KOPT-K1 (cell line): ENCODE results near the gene C2CD2.

Source experiments
- H3K27ac ChIP-seq: fragments of 200-600 bp; sonication (generic); 2 replicates; pipeline ENCODE4 v1.5.1; 2016; ENCODE audit warnings: antibody characterized with exemption, mild to moderate bottlenecking, low read depth, low read length; ENCODE audit not compliant: poor library complexity, severe bottlenecking
- H3K36me3 ChIP-seq: fragments of 200-600 bp; sonication (generic); 2 replicates; pipeline ENCODE4 v1.5.1; 2017; ENCODE audit warnings: antibody characterized with exemption, mild to moderate bottlenecking, low read length, moderate library complexity; ENCODE audit not compliant: insufficient read depth
- H3K9me3 ChIP-seq: fragments of 200-600 bp; sonication (generic); 2 replicates; pipeline ENCODE4 v1.5.1; 2017; ENCODE audit warnings: antibody characterized with exemption, low read length, mild to moderate bottlenecking; ENCODE audit not compliant: insufficient read depth, poor library complexity, severe bottlenecking

C2CD2 gene

DNA sequence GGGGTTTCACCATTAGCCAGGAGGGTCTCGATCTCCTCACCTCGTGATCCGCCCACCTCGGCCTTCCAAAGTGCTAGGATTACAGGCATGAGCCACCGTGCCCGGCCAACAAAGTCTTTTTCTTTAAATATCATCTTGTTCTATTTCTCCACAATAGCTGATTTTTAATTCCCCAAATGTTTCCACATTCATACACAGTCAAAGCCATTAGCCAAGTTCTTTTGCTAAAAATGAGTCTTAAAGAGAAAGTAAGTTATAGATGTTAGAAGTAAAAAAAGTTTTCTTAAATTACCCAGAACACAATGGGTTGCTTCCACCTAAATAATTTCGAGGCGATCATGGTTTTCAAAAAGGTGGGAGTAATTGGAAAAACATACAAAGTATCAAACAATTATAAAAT is 30.6 kb downstream of the C2CD2 start:
- Histone ChIP-seq H3K27ac (peak overlapping the region; percentile 75), H3K9me3 (no peaks in the 10 kb centered on the region), H3K36me3 (no peaks in the 10 kb centered on the region; the same call in 1 of the 2 replicates)

DNA sequence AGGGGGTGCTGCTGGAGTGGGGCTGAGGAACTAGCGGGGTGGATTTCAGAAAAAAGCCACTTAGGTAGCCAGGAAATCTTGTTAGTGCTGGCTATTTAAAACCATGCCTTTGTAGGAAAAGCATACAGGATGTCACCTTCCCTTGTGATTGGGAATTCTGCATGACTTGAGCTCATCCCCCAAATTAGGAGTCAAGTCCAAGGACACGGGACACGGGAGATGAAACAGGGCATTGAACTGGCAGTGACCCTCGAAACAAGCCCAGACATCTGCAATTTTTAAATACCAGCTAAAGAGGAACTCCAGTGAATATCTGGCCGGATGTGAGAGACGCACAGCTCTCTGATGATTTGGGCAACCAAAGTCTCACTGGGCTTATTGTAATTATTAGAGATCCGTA is 32.8 kb downstream of the C2CD2 start:
- Histone ChIP-seq H3K36me3 (peaks cover 8% of the 10 kb centered on the region; the same call in 1 of the 2 replicates), H3K9me3 (no peaks in the 10 kb centered on the region), H3K27ac (no peak overlapping the region)

DNA sequence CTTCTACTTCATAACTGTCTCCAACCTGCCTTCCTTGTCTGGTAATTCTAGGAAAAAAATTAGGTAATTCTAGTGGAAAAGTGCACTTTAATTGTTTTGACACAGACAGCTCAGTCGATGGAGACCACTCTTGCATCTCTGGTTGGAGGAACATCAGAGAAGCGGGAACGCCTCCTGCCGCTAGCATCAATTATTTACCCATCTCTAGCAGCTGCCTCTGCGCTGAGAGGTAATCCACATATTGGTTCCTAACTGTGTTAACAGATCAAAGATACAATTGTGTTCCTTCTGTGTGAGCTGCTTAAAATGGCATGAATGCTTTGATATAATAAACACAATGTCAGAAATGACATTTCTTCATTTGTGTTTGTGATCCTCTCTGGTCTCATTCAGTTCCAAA is 33.3 kb downstream of the C2CD2 start:
- Histone ChIP-seq H3K27ac (no peak overlapping the region), H3K36me3 (peaks cover 8% of the 10 kb centered on the region; the same call in 1 of the 2 replicates), H3K9me3 (no peaks in the 10 kb centered on the region)

DNA sequence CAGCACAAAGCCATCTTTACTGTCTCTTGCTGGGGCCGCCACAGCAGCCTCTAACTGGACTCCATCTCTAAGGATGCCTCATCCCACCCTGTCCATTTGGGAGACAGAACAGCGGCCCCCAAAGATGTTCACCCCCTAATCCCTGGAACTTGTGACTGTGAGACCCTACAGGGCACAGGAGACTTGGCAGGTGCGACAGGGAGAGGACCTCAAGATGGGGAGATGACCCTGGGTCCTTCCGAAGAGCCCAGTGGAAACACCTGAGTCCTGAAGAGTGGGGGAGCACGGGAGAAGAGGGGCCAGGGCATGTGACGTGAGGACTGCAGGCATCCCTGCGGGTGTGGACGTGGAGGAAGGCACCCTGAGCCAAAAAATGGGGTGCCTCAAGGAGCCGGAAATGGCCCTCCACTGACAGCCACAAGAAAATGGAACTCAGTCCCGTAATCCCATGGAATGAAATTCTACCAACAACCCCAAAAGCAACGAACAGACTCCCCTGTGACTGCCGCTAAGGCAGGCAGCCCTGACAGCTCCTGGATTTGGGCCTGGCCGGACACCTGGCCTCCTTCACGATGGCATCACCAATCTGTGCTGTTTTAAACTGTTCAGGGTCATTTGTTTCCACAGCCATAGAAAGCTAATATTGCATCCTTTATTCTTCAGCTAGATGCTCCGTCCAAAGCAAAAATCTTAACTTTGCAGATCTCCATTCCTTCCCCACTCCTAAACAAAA is 34.0 kb downstream of the C2CD2 start:
- no peak overlapping the region for H3K27ac ChIP-seq
- peaks cover 8% of the 10 kb centered on the region; the same call in 1 of the 2 replicates for H3K36me3 ChIP-seq
- H3K9me3 ChIP-seq = no peaks in the 10 kb centered on the region

DNA sequence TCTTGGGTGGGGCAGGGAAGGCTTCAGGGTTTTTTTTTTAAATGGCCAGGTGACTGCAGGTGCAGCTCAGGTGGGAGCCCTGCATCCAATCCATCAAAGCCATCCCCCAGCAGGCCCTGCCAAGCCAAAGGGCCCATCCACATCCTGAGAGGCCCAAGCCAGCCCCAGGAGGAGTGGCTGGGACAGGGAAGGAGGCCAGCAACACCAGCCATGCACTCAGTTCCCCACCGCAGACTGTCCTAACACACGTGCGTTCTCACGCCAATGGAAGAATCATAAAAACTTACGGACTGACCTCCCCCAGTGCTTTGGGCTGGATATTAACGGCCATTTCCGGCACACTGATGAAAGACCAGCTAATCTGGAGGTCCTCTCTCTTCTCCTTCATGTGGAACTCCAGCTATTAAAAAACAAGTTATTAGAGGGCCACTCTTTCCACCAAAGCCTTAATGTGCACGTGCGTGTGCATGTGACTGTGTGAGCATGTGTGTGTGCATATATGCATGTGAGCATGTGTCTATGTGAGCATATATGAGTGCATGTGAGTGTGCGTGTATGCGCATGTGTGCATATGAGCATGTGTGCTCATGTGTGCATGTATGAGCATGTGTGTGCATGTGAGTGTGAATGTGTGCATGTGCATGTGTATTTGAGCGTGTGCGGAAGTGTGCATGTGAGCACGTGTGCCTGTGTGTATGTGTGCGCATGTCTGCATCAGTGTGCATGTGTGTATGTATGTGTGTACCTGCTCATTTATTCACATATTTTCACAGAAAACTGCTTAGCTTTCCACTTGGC is 35.1 kb downstream of the C2CD2 start:
- Histone ChIP-seq H3K9me3 (no peaks in the 10 kb centered on the region), H3K36me3 (peaks cover 8% of the 10 kb centered on the region; the same call in 1 of the 2 replicates), H3K27ac (no peak overlapping the region)

DNA sequence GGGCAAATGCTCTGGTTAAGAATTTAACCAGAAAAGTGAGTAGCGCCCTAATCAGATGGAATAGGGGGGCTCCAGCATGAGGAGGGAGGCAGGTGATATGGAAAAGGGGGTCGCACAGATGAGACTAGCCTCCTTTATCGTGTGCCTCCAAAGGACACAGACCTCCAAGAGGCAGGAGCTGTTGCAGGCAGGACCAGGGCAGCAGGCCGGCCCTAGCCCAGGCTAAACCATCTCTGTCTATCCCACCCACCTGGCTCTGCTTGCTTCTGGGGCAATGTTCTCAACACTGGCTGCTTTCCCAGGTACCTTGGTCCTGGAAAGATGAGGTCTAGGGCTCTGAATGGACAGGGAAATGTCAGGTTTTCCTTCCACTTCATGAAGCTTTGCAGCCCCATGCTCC is 36.3 kb downstream of the C2CD2 start:
- Histone ChIP-seq H3K36me3 (peaks cover 19% of the 10 kb centered on the region; the same call in 1 of the 2 replicates), H3K9me3 (no peaks in the 10 kb centered on the region), H3K27ac (no peak overlapping the region)

DNA sequence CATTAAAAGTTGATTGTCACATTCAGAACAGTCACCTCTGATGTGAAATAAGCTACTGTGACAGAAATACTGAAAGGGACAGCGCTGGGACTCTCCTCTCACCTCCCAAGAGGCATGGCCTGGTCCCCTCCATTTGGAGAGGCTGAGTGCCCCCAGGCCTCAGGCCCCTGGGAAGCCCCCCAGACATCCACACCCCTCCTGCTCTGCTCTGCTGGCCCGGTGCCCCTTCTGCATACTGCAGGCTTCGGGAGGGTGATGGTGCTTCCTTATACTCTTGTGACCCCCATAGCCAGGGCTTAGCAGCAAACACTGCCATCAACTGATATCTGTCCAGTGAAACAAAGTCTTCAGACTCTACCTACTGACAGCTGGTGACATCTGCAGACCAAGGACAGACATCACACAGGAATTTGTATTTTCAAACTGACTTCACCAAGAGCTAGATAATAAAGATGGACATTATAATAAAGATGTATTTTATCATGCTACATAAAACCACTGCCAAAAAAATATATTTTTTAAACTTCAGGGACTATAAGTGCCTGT is 36.9 kb downstream of the C2CD2 start:
- Histone ChIP-seq H3K9me3 (no peaks in the 10 kb centered on the region), H3K27ac (no peak overlapping the region), H3K36me3 (peaks cover 19% of the 10 kb centered on the region; the same call in 1 of the 2 replicates)

DNA sequence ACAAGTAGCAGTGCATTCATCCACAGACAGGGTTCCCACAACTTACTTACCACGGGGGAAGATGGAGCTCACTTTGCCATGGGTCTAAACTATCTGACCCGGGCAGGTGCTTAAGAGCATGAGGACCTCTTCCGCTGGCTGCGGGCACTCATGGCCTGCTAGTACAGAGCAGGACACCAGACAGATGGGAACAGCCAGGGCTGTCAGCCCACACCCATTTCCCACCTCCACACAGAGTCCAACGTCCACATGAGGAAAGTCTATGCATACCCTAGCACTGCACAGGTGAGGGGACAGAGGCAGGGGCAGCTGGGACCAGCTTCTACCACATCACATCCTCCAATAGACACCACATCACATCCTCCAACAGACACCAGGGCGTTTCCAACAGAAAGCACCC is 38.9 kb downstream of the C2CD2 start:
- no peak overlapping the region for H3K27ac ChIP-seq
- no peaks in the 10 kb centered on the region for H3K9me3 ChIP-seq
- H3K36me3 ChIP-seq = peaks cover 19% of the 10 kb centered on the region; the same call in 1 of the 2 replicates

DNA sequence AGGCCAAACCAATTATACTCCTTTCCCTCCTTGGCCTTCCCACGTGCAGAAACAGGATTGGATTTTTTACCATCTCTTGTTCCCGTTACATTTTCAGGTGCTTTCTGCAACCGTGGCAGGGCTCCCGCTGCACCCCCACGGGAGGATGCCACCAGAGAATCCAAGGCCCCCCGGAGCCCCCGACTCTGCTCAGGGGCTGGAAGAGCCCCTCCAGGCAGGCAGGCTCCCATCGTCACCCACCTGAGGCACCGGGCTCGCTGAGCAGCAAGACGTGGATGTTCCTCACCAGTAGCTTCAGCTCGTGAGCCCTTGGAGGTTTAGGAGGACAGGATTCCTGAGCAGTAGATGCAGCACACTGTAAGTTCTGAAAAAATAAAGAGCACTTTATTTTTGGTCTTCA is 39.5 kb downstream of the C2CD2 start:
- H3K9me3 ChIP-seq = no peaks in the 10 kb centered on the region
- no peak overlapping the region for H3K27ac ChIP-seq
- H3K36me3 ChIP-seq = peaks cover 19% of the 10 kb centered on the region; the same call in 1 of the 2 replicates

DNA sequence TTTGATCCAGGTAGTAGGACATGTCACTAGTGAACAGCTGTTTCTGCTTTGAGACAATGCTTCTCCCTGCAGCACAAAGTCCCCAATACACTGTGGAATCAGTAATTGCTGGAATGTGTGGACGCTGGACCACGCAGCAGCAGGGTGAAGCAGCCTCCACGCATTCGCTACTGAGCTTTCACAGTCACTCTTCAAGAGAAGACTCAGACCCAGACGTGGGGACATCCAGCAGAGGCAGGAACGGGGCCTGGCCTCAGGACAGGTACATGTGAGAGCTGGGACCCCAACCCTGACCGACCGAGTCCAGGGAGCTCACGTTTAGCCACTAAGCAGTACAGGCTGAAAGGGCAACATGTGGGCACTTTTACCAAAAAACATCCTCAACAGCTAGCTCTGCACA is 40.6 kb downstream of the C2CD2 start:
- Histone ChIP-seq H3K27ac (no peak overlapping the region), H3K9me3 (no peaks in the 10 kb centered on the region), H3K36me3 (peaks cover 19% of the 10 kb centered on the region; the same call in 1 of the 2 replicates)

DNA sequence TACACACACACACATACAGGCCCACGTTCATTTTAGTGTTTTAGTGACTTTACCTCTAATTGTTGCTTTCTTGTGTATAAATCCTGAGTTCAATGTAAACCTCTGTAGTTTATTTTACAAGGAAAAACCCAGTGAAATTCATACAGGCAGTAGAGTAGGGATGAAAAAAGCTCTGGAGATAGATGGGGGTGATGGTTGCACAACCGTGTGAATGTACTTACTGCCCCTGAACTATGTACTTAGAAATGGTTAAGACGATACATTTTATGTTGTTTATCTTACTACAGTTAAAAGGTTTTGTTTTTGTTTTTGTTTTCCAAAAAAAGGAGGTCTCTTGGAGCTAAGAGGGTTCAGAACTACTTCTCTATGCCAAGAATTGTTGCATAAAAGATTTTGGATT is 45.0 kb downstream of the C2CD2 start:
- H3K27ac ChIP-seq = no peak overlapping the region
- peaks cover 11% of the 10 kb centered on the region; the same call in 1 of the 2 replicates for H3K36me3 ChIP-seq
- no peaks in the 10 kb centered on the region for H3K9me3 ChIP-seq

DNA sequence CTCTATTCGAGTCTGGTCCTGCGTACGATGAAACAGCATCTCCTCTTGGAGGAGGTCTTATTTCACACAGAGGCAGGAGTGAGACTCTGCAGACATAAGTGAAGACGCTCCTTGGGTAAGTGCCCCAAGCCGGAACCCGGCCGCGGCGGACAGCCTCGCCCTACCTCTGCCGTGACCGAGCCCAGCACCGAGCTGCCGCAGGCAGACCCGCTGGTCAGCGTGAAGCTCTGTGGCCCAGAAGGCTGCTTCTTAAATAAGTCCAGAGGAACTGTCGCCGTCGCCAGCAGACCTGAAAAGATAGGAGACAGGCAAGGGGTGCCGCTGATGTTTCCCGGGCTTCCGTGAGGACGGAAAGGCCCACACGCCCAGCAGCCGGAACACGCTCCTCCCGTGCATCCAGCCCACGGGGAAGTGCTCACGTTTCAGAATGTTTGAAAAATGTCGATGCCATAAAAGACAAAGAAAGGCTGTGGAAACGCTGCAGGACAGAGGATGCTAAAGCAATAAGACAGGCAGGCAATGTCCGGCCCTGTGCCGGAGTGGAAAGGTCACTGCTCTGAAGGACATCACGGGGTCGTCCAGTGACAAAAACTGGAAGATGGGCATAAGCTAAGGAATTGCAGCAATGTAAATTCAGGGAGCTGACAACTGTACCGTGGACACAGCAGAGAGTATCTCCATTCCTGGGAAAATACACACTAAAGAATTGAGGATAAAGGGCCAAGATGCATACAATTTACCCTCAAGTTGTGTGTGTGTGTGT is 46.1 kb downstream of the C2CD2 start:
- no peak overlapping the region for H3K27ac ChIP-seq
- no peaks in the 10 kb centered on the region for H3K36me3 ChIP-seq
- no peaks in the 10 kb centered on the region for H3K9me3 ChIP-seq

DNA sequence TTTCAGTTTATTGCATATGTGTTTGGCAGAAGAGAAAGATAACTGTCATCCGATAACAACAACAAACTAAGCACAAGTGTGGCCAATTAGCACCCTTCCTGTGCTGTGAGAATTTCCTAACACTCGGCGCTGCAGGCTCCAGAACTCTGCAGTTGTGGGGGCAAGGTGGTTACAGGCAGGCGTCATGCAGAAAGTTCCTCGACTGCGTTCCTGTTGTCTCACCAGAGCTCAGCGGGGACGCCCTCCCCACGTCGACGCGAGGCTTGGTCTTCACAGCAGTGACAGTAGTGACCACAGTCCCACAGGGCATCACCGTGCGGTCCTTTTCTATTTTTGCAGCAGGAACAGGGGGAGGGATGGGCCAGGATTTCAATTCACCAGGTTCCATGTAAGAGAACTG is 47.0 kb downstream of the C2CD2 start:
- H3K27ac ChIP-seq = no peak overlapping the region
- H3K9me3 ChIP-seq = no peaks in the 10 kb centered on the region
- H3K36me3 ChIP-seq = no peaks in the 10 kb centered on the region

DNA sequence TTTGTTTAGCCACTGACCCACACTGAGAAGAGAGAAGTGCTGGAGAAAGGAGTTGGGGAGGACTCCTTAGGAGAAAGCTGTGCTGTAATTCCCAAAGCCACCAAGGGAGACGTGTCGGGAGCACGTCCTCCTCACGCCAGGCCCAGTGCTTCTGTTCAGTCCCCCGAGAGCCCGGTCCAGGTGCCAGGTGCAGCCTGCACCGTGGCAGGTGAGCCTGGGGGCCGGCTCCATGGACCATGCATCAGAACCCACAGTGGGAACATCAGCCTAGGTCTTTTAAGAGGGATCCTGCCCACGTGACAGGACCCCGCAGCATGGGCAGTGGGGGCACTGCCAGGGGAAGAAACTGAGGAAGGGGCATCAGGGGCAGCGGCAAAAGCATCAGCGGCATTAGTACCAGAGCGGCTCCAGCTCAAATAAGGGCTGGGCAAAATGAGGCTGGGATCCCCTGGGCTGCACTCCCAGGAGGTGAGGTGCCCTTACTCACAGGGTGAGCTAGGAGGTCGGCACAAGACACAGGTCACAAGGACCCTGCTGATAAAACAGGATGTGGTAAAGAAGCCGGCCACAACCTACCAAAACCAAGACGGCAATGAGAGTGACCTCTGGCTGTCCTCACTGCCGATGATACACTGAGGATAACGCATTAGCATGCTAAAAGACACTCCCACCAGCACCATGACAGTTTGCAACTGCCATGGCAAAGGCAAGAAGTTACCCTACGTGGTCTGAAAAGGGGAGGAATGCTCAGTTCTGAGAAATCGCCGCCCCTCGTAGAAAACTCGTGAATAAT is 50.1 kb downstream of the C2CD2 start:
- no peaks in the 10 kb centered on the region for H3K9me3 ChIP-seq
- H3K27ac ChIP-seq = peak overlapping the region; percentile 31
- no peaks in the 10 kb centered on the region for H3K36me3 ChIP-seq
